NCI-H1436 treated with DMSO at 0.1 percent for 48 hours (cell line): ENCODE results near the gene PIP5K1B.

Experiments
- DNase-seq: peaks from one replicate; lab custom pipeline; 2025; lab: John Stamatoyannopoulos, UW

Gene PIP5K1B

DNA sequence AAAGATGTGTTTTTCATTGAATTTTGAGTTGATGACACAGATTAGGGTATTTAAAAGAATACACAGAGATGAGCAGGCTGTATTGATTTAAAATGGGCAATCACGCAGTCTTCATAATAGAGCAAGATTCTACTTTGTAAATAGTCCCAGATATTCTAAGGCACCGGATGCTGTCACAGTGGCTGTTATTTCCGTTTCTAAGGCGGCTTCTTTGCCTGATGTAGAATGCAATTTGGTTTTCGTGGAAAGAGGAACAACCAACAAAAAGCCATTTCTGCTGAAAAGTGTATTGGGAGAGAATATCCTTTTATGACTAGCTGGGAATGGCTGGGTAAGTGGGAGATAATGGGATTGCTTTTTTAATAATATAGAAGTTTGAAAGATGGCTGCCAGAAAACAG lies 291.4 kb downstream of the PIP5K1B start:
- no peak for DNase-seq

DNA sequence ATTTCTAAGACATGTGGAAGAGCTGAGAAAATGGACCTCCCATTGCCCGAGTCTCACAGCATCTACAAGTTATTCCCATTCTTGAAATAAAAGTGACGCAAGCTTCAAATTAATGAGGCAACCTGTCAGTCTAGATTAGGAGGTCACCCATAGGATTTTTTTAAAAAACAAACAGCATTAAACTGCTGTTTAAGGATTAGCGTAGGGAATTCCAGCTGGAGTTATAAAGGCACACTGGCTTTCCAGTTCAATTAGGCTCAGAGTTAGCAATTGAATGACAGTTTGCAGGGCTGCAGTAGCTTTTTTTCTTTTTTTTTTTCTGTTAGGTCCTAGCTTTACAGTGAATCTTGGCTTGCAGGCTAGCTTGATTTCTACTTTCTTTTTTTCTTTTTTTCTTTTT lies 292.6 kb downstream of the PIP5K1B start:
- no peak for DNase-seq

DNA sequence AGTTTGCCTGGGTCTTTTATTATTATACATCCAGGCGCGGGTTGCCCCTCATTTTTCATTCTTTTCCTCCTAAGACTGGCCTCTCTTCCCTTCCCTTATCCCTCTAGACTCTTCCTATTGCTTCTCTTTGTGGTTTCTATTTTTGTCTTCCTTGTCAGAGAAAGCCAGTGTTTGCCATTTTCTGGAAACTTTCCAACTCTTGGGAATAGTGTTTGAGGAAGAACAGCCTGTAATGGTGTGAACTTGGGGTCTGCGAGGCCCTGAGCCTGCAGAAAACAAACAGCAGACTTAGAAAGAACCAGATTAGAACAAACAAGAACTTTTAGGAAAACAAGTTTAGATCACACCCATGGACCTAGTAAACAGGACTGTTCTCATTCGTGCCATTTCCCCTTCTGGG lies 293.3 kb downstream of the PIP5K1B start:
- DNase-seq, result no peak

GRCh38 chr9:68998812-68999211 lies 293.8 kb downstream of the PIP5K1B start:
- no peak for DNase-seq

DNA sequence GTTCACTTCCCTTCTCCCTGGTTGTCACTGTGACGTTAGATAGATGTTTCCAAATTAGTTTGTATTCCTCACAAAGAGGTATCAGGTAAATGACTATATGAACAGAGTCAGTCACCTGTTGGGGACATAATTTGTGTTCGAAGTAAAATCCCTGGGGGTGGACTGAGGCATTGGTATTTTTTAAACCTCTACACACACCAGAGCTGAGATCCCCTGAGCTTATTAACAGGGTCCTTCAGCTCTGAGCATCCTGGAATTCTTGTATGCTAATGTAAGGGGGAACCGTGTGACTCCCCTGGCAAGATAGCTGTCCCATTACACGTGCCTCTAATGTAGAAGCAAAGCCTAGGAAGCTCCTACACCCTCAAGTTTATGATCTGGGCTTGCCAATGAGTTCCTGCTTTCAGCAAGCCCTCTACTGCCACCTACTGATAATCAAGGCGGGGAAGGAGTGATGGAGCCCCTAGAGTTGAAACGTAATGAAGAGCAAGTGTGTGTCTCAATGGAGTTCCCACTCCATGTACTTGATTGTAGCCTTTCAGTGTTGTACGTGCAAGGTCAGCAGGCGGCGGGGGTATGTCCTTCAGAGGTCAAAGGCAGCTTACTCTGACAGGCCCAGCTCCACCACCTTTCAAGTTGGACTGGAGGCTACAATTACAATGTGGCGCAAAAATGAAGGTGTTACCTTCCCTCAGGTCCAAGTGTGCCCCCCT lies 294.5 kb downstream of the PIP5K1B start:
- no peak for DNase-seq

DNA sequence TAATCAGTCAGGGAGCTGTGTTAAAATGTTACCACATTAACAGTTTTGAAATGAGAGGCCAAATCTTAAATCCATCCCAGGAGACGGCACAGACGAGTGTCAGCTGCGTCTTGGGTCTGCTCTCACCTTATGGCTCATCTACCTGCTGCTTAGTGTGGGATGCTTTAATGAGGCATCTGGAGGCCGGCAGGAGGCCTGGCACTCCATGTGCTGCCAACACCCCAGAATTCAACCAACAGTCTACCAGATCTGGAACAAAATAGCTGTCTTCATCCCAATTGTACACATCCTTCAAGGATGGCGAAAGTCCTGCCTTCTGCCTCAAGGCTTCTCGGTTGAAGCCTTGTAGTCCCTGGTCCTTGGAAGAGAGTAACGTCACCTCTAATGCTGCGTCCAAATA lies 296.9 kb downstream of the PIP5K1B start:
- DNase-seq, result no peak

- no peak for DNase-seq
Measured at GRCh38 chr9:69003051-69003450, 298.0 kb downstream of the PIP5K1B start.

- no peak for DNase-seq
Measured at GRCh38 chr9:69004836-69005235, 299.8 kb downstream of the PIP5K1B start.

- DNase-seq, result no peak
Measured at GRCh38 chr9:69009708-69010107, 304.7 kb downstream of the PIP5K1B start.

GRCh38 chr9:69012696-69013381 lies 307.8 kb downstream of the PIP5K1B start:
- DNase-seq, result no peak

DNA sequence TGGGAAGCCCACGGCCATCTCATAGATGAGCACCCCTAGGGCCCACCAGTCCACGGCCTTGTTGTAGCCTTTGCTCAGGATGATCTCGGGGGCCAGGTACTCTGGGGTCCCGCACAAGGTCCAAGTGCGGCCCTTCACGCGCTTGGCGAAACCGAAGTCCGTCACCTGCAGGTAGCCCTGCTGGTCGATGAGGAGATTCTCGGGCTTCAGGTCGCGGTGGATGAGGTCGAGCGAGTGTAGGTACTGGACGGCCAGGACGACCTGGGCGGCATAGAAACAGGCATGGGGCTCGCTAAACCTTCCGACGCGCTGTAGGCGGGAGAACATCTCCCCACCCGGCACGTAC lies 308.3 kb downstream of the PIP5K1B start:
- no peak for DNase-seq

GRCh38 chr9:69014013-69014412 lies 309.0 kb downstream of the PIP5K1B start, which contains the start of gene PRKACG:
TSS of gene PRKACG (minus strand) at chr9:69014113. CDS start at chr9:69014092, 21 bp downstream.
- no peak for DNase-seq

DNA sequence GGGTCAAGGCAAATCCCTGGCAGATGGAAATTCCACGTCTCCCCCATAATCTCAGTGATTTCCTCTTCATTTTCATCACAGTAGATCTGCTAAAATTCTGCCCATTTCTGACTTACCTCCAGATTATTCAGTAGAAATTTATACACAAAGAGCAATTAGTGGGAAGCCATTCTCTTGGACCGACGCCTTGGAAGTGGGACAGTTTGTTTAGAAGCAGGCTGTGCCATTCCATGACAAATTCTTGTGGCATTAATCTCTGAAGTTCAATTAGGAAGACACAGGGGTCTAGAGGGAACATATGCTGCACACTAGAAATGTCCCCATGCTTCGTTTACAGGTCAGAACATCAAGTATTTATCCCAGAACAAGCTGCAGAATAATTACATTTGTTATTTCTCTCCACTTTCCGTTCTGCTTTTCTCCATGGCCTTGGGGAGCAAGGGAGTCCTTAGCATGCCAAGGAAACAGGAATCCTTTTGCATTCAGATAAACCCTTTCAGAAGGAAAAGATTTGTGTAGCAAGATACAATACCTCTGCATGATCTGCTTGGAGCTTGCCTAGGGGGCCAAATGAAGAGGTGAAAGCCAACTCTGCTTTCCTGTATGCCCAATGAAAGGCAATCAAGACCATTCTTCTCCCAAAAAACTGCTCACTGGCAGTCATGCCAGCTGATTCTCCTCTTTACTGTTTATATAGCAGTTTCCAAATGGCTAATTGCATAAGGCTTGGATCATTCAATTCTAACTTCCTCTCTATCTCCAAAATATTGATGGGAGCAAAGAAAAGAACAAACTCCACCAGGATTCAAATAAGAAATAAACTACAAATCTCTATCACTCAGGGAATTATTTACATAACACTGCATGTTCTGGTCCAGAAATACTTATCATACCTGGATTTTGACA lies 311.4 kb downstream of the PIP5K1B start:
- no peak for DNase-seq

- DNase-seq, result no peak
Measured at GRCh38 chr9:69018737-69019136, 313.7 kb downstream of the PIP5K1B start.

DNA sequence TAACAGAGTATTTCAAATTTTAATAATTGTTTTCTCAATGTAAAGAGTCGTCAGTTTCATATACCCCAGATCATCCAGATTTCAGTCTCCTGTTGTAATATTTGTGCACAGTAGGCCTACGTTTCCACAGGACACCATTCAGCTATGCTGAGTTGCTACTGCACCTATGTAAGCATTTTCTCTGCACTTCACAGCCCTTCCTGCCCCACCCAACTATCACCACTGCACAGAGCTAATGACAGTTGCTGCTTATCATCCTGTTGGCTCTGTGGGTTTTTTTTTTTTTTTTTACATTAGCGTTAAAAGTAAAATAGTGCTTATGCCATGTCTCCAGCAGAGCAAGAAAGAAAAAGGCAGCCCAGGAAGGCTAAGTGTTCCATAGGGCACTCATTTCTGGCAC lies 314.8 kb downstream of the PIP5K1B start:
- no peak for DNase-seq

DNA sequence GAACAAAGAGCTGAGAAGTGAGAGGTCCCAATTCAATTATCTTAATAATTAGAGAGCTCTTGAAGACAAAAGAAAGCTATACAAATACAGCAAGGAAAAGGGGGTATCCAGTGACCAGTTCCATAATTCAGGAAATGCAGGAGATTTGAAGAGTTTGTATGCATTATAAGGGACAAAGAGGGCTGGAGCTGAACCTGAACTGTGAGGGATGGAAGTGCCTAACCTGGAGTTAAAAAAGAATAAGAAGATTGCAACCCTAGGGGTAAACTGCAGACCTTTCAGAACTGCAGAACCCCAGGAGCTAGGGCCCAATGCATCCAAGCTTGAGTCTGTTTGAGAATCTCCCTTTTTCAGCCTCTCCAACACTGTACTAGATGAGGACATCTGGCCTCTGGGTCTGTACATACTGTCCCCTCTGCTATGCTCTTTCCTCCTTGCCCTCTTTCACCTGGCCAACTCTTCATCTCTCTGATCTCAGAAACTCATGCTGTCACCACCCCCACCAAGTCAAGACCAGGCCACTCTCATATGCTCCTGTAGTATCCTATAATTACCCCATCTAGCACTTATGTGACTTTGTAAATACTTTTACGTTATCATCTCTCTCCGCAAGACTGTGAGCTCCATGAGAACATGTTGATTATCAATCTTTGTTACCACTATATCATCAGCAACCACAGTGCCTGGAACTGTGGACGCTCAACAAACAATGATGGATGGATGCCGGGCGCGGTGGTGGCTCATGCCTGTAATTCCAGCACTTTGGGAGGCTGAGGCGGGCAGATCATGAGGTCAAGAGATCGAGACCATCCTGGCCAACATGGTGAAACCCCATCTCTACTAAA lies 315.5 kb downstream of the PIP5K1B start:
- no peak for DNase-seq

GRCh38 chr9:69023650-69024049 lies 318.6 kb downstream of the PIP5K1B start:
- DNase-seq, result peak; percentile 75

- DNase-seq, result no peak
Measured at GRCh38 chr9:69027355-69028097, 322.5 kb downstream of the PIP5K1B start.

GRCh38 chr9:69028754-69029153 lies 323.7 kb downstream of the PIP5K1B start:
- no peak for DNase-seq

DNA sequence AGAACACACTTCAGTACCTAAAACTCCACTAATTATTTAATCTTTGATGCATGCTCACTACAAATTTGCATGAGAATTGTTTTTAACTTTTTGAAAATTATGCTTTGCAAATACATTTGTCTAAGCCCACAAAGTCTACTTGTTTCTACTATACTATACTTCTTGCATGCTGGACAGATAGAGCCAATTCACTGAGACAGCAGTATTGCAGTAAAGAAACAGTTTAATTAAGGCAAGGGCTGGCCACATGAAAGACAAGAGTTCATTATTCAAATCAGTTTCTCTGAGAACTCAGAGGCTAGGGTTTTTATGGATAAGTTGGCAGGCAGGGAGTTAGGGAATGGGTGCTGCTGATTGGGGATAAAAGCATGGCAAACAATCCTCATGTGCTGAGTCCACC lies 324.5 kb downstream of the PIP5K1B start:
- DNase-seq, result no peak
